IPS-11a (cell line): Measurements from ENCODE around the gene UBE2L6.
A peak's percentile ranks its signal among the peaks of the same experiment; 100 is the strongest.

Experiments used
- H3K4me3 ChIP-seq: one replicate; pipeline ENCODE4 v1.5.1; 2013; ENCODE audit warnings: low read depth, low read length, control low read depth

Gene UBE2L6

DNA sequence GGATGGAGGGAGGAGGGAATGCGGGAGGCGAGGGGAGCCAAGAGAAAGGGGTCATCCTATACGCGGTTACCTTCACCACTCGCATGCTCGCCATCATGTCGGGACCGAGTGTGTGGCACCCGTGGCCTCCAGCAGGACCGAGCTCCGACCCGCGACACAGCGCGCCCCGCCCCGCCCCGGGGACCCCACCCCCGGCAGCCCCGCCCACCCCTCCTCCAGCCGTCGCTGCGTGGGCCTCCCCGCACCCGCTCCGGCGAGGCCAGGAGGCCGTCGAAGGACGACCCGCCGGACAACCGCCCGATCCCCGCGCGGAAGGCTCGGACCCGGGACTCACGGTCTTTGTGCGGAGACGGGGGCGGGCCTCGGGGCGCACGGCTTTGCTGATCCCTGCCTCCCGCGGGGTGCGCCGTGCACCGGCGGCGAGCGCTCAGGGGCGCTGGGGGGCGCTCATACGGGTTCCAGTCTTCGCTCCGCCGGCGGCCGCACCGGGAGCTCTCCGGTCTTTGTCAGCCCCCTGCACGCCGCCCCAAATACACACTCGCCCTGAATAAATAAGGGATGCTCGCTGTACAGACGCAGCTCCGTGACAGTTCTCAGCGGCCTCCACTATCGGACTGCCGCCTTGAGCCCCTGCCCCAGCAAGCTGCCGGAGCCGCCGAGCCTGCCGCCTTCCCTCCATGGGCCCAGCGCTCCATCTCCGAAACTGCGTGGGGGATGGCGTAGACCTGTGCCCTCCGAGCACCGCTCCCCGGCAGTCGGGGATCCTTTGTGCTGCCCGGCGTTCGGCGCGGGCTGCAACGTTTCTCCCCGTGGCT is at the start of gene UBE2L6:
TSS of gene UBE2L6 (minus strand) at position 158 of the 815 bp plus-strand sequence. CDS start at position 97, 61 bp downstream.
- H3K4me3 ChIP-seq: peak within 1 kb of the TSS; percentile 78

DNA sequence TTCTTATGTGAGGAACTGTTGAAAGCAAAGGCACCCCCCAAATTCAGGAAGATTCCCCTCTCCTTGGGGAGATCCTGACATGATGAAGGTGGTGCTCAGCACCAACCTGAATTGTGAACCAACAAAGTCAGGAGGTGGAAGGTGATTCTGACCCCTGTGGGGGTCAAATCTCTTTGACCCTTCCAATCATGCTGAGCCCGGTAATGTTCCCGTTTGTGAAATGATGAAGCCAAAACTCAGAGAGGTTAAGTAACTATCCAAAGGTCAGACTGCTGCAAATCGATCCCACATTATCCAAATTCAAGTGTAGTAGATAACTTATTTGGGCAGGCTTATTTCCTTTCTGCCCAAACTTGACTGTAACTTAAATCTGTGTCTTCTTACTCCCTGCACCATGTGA is 49.1 kb upstream of the UBE2L6 start:
- H3K4me3 ChIP-seq: no peak overlapping the region

DNA sequence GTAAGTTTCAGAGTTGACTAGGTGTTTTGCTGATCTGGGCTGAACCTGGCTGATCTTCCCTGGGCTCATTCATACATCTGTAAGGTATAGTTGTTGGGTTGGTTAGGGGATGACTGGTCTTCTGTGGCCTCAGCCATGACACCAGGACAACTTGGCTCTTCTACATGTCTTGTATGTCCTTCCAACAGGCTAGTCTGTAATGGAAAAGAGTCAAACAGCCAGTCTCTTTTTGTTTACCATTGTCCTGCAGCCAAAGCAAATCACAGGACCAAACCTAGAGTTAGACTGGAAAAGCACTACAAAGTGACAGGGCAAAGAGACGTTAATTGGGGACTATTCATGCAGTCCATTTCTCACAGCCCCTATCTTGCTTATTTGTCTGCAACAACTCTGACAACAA is 47.8 kb upstream of the UBE2L6 start:
- no peak overlapping the region for H3K4me3 ChIP-seq

DNA sequence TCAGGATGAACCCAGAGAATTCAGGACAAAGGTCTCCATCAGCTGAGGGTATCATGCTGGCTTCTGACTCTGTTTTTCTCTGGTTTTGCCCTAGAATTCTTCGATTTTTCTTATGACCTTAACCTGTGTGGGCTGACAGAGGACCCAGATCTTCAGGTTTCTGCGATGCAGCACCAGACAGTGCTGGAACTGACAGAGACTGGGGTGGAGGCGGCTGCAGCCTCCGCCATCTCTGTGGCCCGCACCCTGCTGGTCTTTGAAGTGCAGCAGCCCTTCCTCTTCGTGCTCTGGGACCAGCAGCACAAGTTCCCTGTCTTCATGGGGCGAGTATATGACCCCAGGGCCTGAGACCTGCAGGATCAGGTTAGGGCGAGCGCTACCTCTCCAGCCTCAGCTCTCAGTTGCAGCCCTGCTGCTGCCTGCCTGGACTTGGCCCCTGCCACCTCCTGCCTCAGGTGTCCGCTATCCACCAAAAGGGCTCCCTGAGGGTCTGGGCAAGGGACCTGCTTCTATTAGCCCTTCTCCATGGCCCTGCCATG is 46.8 kb upstream of the UBE2L6 start:
- no peak overlapping the region for H3K4me3 ChIP-seq

DNA sequence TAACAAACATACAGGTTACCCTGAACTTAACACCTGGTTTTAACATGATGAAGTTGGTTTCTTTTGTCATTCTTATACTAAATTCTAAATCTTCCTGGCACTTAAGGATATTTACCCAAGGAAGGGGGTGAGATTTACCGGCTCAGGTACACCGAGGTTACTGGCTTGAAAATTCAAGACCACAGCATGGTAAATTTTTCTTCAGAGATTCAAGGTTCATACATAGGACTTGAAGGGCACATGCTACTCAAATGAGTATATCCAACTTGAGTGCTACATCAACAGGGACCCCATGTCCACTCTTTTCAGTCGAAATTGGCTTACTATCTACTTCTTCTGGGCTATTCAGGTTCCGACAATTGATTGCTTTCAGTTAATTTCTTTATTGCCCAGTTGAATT is 42.7 kb upstream of the UBE2L6 start:
- no peak overlapping the region for H3K4me3 ChIP-seq

DNA sequence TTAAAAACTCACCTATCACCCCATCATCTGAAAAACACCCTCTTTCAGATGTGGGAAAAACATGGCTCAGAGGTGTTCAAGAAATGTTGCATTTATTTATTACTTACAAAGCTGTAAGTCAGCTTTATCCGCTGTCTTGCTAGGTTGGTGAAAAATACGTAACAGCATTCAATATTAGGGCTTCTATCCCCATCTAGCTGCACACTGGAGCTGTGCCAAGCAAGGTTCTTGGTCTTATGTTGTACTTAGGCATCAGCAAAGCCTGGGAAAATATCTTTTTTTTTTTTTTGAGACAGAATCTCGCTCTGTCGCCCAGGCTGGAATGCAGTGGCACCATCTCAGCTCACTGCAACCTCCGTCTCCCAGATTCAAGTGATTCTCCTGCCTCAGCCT is 37.6 kb upstream of the UBE2L6 start:
- H3K4me3 ChIP-seq: no peak overlapping the region

DNA sequence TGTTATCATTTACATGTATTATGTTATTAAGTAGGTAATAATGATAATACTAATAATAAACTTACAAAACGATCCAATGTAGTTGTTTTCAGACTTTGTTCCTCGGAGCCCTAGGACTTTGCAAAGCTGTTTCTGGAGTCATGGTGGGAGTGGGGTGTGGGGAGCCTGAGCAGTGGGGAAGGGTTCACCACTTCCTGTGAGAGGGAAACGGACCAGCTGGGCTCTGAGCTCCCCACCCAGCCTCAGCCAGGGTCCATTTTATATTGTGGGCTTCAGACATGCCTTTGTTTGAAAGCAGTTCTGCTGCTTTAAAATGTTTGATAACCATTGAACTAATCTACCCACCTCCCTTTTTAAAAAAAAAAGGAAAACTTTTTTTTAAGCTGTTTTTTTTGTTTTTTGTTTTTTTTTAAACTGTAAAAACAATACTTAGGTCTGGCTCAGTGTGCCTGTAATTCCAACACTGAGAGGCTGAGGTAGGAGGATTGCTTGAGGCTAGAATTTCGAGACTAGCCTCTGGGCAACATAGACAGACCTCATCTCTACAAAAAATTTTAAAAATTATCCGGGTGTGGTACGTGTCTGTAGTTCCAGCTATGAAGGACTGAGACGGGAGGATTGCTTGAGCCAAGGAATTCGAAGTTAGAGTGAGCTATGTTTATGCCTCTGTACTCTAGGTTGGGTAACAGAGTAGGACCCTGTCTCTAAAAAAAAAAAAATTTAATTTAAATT is 37.0 kb upstream of the UBE2L6 start:
- H3K4me3 ChIP-seq: no peak overlapping the region

DNA sequence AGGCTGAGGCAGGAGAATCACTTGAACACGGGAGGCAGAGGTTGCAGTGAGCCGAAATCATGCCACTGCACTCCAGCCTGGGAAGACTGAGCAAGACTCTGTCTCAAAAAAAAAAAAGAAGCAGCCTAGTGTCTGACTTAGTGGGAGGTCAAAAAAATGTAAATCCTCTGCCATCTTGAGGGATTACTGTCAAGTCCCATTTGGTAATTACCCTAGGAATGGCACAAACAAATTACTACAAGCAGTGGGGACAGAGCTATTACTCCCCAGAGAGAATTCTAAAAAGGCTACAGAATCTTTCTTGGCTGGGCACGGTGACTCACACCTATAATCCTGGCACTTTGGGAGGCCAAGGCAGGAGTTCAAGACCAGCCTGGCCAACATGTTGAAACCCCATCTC is 33.8 kb upstream of the UBE2L6 start:
- H3K4me3 ChIP-seq: no peak overlapping the region

DNA sequence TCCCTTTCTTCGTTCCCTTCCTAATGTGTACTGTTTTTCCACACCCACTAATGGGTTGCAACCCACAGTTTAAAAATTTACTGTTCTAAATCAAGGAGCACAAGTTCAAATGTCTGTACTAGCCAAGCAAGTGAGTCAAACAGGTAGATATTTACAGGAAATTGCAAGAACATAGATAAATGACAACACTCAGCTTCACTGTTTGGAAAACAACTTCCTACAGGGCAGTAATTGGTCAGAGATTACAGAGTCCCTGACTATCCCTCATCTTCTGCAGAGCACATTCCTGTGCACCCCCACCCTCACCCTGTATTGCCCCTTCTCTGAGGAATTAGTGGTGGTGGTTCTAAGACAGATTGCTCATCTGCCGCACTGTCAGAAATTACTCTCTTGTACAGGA is 31.9 kb upstream of the UBE2L6 start:
- H3K4me3 ChIP-seq: no peak overlapping the region

DNA sequence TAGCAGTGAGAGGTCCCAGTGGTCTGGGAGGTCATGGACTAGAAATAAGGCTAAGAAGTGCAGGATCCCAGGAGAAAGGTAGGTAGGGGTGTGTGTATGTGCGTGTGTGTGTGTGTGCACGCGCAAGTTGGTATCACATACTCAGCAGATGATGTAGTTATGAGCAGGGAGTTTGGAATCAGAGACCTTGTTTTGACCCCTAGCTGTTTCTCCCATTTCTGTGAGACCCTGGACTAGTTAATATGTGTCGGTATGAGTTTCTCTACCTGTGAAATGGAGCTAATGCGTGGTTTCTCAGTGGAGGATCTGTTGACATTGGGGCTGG is 31.3 kb upstream of the UBE2L6 start:
- no peak overlapping the region for H3K4me3 ChIP-seq

DNA sequence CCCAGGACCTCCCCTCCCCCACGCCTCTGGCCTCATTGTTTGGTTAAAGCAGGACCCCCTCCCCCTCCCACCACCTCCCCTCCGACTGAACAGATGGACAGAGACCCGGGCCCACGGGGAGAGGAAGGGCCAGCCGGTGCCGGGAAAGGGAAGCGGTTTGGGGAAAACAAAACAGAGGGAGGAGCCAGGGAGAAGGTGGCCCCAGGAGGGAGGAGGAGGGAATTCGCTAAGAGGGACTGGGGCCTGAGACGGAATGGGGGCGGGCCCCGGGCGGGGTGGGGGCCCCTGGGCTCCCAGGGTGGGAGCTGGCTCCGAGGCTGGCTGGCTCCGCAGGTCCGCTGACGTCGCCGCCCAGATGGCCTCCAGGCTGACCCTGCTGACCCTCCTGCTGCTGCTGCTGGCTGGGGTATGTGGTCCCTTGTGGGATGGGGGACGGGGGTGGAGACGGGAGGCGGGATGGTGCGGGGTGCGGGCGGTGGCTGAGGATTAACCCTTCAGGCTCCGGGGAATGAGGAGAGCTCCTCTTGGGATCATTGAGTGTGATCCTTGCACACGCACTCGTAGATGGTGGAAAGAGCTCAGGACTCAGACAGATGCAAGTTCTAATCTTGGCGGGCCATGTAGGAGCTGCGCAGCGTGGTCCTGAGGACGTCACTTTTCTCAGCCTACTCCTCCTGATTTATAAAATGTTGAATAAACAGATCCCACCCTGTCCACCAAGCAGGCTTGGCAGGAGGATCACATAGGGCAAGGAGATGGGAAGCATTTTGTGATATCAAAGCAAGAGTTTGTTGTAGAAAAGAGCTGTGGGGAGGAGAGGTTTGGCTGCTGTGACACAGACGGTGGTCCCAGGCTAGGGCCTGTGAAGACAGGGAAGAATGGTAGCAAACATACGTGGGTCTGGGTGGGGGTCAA is 30.7 kb upstream of the UBE2L6 start:
- peak overlapping the region; percentile 38 for H3K4me3 ChIP-seq

DNA sequence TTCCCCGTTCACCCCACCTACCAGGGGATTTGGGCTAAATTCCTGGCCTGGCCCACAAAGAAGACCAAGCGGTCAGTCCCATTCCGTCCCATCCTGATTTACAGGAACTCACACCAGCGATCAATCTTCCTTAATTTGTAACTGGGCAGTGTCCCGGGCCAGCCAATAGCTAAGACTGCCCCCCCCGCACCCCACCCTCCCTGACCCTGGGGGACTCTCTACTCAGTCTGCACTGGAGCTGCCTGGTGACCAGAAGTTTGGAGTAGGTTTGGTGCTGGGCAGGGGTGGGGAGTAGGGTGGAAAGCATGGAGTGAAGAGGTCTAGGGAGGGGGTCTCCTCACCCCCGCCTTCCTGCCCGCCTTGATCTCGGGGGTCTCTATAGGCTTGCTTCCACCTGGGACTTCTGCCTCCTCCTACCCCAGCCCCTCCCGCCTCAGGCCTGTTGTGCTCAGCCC is 30.0 kb upstream of the UBE2L6 start, which contains the start of gene SERPING1:
TSS of gene SERPING1 (plus strand) at position 225 of the 455 bp plus-strand sequence. CDS start 586 bp downstream, outside the sequence.
- peak within 1 kb of the TSS; percentile 38 for H3K4me3 ChIP-seq

DNA sequence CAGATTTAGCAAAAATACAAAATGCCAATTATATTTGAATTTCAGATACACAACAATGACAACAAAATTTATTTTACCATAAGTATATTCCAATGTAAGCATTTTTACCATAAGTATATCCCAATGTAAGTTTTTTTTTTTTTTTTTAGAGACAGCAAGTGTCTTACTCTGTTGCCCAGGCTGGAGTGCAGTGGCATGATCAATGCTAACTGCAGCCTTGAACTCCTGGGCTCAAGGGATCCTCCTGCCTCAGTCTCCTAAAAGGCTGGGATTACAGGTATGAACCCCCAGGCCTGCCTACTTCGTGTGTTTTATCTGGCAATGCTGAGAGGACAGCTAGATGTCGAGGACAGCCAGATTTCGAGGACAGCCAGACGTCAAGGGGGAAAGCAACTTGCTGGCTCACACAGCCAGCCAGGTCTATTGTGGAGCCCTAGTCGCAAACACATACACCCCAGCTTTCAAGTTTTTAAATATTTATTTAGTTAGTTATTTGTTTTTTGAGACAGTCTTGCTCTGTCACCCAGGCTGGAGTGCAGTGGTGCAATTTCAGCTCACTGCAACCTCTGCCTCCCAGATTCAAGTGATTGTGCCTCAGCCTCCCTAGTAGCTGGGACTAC is 28.9 kb upstream of the UBE2L6 start:
- no peak overlapping the region for H3K4me3 ChIP-seq

DNA sequence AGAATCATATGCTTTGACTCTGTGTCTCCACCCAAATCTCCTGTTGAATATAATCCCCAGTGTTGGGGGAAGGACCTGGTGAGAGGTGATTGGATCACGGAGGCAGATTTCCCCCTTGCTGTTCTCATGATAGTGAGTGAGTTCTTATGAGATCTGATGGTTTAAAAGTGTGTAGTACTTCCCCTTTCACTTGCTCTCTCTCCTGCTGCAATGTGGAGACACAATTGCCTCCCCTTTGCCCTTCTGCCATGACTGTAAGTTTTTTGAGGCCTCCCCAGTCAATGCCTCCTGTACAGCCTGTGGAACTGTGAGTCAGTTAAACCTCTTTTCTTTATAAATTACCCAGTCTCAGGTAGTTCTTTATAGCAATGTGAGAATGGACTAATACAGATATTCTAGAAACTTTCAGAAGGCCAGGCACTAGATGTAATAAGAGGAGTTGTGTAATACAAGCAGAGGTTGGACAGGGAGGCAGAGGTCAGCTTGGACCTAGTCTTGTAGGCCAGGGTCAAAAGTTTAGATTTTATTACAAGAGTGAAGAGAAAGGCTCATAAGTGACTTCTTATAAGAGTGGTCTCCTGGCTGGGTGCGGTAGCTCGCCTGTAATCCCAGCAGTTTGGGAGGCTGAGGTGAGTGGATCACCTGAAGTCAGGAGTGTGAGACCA is 20.7 kb upstream of the UBE2L6 start:
- H3K4me3 ChIP-seq: no peak overlapping the region

DNA sequence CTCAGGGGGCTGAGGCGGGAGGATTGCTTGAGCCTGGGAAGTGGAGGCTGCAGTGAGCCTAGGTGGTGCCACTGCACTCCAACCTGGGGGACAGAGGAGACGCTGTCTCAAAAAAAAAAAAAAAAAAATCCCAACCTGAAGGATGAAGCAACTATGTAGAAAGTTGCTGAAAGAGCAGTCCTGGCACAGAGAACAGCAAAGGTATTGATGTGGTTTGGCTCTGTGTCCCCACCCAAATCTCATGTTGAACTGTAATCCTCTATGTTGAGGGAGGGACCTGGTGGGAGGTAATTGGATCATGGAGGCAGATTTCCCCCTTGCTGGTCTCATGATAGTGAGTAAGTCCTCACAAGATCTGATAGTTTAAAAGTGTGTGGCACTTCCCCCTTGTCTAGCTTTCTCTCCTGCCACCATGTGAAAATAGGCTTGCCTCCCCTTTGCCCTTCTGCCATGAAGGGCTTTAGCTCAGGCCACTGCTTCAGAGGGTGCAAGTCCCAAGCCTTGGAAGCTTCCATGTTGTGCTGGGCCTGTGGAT is 19.3 kb upstream of the UBE2L6 start:
- no peak overlapping the region for H3K4me3 ChIP-seq

DNA sequence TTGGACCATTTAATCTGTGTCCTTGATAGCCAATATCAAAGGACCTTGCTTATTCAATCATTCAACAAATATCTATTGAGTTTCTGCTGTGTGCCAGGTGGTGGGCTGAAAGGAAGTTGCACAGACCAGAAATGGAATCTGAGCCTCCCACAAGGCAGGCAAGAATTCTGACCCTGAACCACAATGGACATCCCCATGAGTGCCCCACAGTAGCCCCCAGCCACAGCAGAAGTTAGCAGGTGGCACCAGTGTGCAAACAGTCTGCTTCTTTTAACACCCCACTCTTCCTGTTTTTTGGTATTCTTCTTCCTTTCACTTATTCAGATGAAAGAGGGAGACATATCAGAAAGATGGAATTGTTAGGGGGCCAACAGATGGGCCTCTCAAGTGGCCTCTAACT is 17.8 kb upstream of the UBE2L6 start:
- no peak overlapping the region for H3K4me3 ChIP-seq

DNA sequence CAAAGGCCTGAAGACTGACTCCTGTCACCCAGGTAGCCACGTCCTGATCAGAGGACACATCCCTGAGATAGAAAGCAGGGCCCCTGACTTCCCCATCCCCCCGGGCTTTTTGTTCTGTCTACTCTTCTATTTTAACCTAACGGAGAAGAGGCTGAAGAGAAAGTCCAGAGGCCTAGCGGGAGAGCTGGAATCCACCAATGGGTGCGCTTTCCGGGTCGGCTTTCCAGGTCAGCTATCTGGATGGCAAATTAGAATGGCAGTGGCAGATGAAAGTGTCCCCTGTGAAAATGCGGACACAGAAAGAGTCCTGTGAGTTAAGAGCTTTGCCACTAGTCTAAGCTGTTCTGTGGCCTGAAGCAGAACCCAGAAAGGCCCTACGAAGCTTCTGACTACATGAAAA is 16.9 kb upstream of the UBE2L6 start:
- no peak overlapping the region for H3K4me3 ChIP-seq

DNA sequence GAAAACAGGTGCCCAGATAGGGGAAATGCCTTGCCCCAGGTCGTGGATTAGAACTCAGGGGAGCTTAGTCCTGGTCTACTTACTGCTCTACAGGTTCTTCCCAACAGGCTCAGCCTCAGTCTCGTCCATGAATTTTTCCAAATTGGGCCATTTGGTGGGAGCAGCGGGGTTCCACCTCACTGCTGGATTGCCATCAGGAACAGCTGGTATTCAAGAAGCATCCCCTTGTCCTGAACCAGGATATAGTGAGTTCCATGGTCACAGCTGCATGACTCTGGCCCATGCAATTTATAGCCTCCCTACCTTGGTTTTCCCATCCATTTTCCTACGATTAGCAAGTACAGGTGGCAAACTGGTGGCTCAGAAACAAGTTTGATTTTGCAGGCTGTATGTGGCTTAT is 6.6 kb upstream of the UBE2L6 start:
- no peak overlapping the region for H3K4me3 ChIP-seq

DNA sequence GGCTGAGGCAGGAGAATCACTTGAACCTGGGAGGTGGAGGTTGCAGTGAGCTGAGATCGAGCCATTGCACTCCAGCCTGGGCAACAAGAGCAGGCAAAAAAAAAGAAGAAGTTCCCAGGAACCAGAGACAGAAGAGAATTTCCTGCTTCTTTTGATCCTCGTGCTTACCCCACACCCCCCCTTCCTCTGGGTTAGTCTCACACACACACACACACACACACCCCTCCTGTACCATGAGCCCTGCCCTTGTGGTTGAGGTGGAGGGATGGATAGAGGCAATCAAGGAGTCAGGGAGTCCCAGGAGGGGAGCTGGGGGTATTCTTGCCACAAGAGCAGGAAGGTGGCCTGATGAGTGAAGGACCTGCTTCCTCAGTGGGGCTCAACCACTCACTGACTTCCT is 4.1 kb upstream of the UBE2L6 start:
- no peak overlapping the region for H3K4me3 ChIP-seq

DNA sequence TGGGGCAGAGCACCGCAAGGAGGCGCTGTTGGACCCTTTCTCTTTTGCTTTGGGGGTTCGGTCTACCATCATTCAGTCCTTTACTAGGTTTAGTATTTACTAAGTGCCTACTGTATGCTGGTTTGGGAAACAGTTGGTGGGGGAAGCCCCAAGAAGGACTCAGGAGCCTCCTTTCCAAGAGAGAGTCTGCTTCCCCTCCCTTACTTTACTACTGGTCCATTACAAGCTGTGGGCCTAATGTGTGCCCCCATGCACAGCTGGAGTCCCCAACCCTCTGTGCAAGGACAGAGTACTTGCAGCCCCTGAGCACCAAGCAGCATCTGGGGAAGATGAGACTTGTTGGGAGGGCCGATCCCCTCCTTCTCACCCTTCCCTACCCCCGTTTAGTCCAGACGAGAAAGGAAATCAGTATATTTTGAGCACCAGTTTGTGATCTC is 876 bp upstream of the UBE2L6 start:
- H3K4me3 ChIP-seq: peak overlapping the region; percentile 78
